GM10248 (cell line): ENCODE results near the gene CLEC19A.

Experiments used
- CTCF ChIA-PET: fragments of 300-600 bp; sonication (Branson Sonifier 250); formaldehyde crosslinking; extraction: SDS; loops from one replicate; lab custom pipeline; 2021; ENCODE audit warnings: antibody characterized with exemption; lab: Yijun Ruan, JAX
- POLR2A ChIA-PET: fragments of 350-650 bp; sonication (Branson Sonifier 250); formaldehyde crosslinking; extraction: SDS; loops from one replicate; lab custom pipeline; 2020; ENCODE audit warnings: antibody characterized with exemption; lab: Yijun Ruan, JAX
- DNase-seq: peaks from one replicate; pipeline ENCODE4 v3.0.0; 2012; ENCODE audit errors: extremely low spot score
- CTCF ChIP-seq: IDR thresholded peaks from 2 replicates; pipeline ENCODE4 v1.5.1; 2012; ENCODE audit warnings: mild to moderate bottlenecking, low read depth; ENCODE audit errors: extremely low read depth, missing control alignments, control extremely low read depth

The CLEC19A gene

DNA sequence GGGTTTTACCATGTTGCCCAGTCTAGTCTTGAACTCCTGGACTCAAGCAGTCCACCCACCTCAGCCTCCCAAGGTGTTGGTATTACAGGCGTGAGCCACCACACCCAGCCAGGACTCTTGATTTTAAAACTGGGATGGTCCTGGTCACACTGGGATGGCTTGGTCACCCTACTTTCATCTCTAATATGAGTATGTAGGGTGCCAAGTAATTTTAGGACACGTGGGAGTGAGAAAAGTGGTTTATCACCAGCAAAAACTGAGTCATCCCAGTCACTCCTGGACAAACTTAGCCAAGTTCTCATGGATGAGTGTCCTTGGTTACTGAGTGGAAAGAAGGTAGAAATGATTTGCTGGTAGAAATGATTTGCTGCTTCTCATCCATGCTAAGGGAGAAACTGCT lies 9.9 kb downstream of the CLEC19A start:
- ChIA-PET POLR2A (no interaction called here), CTCF (no interaction called here)
- no peak for TF ChIP-seq CTCF

GRCh38 chr16:19297454-19297853 lies 11.9 kb downstream of the CLEC19A start:
- ChIA-PET POLR2A (no interaction called here), CTCF (interaction anchor here (1.2 kb wide), 1 partner anchor 118 kb away, joined by 3 read pairs; no protein-coding TSS in a partner anchor)
- DNase-seq = no peak
- TF ChIP-seq CTCF = no peak

More for the DNA sequence above, 9.9 kb downstream of the CLEC19A start:
- DNase-seq = no peak

DNA sequence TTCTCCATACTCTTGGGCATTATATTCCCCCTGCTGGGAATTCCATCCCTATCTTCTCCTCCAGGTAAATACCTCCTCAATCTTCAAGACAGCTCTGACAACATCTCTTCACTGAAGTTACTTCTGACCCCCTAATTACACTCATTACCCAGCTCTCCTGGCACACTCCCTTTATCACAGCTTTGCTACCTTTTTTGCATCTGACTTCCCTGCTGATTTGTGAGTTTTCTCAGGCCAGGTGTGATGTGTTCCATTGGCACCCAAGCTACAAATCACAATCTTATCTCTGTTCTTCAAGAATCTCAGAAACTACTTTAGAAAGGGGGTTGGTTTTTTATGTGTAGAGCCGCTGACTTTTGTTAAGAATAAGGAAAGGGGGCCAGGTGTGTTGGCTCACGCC lies 14.0 kb downstream of the CLEC19A start:
- DNase-seq = no peak
- TF ChIP-seq CTCF = no peak
- POLR2A ChIA-PET = no interaction called here
- CTCF ChIA-PET = interaction anchor here (1.1 to 1.3 kb wide), 3 partner anchors 29 to 203 kb away, joined by 3 to 4 read pairs (median 4); no protein-coding TSS in a partner anchor

- no peak for DNase-seq
- CTCF ChIA-PET = no interaction called here
- POLR2A ChIA-PET = no interaction called here
- no peak for TF ChIP-seq CTCF
These were observed 16.4 kb downstream of the CLEC19A start for GRCh38 chr16:19301931-19302330.

DNA sequence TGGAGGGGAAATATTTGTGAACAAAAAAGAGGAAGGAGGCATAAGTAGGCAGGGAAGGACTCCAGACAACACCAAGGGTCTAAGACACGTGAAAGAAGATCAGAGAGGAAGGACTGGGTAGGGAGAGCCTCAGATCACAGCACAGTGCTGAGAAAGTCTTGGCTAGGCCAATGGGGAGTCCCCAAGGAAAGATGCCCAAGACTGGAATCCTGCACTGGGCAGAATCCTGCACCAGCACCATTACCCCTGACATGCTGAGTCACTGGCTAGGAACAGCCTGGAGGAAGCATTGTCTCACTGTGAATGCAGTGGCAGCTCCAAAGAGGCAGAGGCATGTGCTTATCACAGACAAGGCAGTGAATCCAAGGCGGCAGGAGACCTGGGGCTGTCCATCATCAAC lies 19.2 kb downstream of the CLEC19A start:
- DNase-seq = no peak
- ChIA-PET POLR2A (no interaction called here), CTCF (no interaction called here)
- TF ChIP-seq CTCF = no peak

GRCh38 chr16:19305443-19305842 lies 19.9 kb downstream of the CLEC19A start:
- POLR2A ChIA-PET = no interaction called here
- no peak for DNase-seq
- no peak for TF ChIP-seq CTCF
- CTCF ChIA-PET = no interaction called here

DNA sequence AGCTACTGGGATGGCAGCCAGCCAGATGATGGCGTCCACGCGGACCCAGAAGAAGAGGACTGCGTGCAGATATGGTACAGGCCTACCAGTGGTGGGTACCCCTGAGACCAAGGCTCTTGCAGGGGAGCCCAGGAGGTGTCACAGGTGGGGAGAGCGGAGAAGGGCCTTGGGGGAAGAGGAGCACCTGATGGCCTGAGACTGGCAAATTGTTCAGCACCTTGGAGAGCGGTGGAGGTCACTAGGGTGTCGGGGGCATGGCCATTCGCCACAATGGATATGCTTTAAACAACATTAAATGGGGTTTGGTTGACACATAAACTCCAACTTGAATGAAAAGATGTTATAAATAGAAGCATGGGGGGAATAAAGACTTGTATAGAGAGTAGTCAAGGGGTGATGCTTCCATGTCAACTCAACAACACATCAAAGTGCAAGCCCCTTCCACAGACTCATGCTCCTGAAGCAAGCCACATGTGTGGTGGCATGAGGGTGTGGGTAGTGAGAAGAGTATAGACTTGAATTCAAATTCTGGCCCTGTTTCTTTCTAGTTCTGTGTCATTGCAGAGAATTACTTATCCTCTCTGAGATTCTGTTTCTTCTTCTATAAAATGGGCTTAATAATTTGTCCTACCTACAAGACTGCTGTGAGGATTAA lies 22.2 kb downstream of the CLEC19A start:
- CTCF ChIA-PET = no interaction called here
- POLR2A ChIA-PET = no interaction called here
- TF ChIP-seq CTCF = no peak
- no peak for DNase-seq
